HG02798 (cell line): ENCODE results near the gene AGXT.

Source experiments
- ATAC-seq: cut with Tn5 transposase; IDR thresholded peaks from one replicate; pipeline ENCODE4 v1.9.1; 2021; ENCODE audit warnings: mild to moderate bottlenecking; ENCODE audit not compliant: unreplicated experiment, poor library complexity

AGXT gene

DNA sequence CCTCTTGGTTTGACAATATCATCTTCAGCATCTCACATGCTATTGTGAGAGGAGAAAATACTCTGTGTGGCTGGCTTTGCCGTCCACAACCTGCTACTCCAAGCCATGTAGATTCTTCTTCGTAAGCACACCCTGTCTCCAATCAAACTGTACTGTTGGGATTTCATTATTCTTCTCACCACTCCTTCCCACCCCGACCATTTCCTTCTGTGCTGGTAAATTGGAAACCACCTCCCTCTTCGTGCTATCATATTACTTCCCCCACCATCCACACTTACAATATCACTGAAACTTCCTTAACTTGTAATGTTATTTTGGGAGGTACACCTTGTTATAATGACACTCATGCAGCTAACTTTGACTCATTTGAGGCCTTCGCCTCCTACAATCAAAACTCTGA lies 3.2 kb upstream of the AGXT start:
- ATAC-seq = no peak

DNA sequence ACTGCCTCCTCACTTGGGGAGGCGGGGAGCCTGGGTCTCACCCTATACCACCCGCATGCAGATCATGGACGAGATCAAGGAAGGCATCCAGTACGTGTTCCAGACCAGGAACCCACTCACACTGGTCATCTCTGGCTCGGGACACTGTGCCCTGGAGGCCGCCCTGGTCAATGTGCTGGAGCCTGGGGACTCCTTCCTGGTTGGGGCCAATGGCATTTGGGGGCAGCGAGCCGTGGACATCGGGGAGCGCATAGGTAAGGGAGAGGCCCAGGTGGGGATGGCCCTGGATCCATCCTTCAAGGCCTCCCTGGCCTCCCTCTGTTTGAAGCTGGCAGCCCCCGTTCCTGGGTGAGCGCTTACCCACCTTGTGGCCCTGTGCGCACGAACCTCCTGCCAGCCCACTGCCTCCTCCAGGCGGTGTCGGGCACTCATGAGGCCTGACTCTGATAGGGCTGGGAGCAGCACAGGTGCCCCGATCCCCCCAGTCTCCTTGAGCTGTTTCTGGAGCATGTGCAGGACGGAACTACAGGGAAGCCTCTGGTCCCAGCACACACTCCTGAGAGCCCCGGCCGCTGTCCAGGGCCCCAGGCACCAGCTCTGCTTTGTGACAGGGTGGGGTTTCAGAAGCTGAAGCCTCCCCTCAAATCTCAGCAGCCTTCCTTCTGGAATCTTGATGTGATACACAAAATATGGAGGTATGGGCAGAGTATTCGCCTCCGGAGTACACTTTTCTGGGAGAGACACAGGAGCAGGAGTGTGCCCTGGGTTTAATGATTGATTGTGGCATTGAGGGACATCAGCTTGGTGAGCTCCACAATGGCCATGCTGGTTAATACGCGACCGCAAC lies 708 bp downstream of the AGXT start:
- no peak for ATAC-seq

DNA sequence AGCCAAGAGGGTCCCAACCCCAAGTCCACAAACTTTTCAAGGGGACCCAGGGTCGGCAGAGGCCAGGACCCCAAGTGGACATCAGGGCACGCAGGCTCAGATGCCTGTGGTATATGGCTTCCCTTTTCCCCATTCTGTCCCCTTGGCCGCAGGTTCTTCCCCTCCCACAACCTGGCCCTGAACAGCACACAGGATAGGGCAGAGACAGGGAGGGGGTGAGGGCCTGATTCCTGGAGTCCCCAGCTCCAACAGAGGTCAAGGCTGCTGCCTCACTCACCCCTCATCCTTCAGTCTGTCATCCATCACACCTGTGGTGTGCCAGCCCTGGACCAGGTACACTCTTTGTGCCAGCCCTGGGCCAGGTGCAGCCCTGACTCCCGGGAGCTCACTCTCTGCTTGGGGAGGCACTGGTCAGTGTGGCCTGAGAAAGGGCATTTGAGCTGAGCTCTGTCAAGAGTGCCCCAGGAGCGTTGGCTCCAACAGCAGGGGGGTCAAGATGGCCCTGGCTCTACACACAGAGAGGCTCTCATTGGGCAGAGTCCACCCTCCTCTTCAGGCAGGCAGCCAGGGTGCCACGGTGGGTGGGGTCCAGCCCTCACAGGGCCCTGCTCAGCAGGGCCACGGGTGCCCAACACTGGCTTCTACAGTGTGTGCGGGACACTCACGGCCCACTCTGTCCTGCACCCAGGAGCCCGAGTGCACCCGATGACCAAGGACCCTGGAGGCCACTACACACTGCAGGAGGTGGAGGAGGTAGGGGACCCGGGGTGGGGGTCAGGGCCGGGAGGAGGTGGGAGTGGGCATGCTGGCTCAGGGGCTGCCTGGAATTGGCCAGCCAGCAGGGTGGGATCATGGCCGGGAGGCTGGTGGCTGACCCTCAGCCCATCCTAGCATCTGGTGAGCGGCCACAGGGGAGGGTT lies 1.6 kb downstream of the AGXT start:
- ATAC-seq = no peak

DNA sequence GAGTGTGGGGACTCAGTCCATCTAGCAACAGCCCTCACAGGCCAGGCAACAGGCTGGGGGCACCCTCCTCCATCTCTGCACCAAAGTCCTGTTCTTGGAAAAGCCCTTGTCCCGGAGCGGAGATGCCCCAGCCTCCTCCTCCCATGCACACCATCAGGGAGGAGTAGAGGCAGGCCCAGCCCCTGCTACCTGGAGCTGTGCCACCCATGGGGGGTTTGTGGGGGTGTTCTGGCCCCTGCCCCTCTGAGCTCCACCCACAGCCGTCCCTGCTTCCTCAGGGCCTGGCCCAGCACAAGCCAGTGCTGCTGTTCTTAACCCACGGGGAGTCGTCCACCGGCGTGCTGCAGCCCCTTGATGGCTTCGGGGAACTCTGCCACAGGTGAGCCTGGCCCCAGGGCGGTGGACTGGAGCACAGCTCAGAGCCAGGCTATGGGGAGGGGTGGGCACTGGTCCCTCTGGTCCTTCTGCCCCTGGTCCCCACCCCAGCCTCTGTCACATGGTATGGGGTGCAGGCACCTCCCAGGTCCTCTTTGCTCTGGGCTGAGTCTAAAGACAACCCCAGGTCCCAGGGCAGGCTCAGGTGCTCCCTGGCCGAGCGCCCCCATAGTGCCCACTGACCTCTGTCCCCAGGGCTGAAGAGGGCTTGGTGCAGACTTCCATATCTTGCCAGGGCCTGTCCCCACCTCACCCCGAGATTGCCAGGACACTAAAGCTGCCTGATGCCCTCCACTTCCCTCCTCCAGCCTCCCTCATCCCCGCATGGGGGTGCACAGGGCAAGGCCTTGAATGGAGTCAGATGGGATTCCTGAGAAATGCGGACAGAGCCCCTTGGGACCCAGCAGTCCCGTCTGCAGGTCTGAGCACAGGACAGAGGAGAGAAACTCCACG lies 2.7 kb downstream of the AGXT start:
- ATAC-seq = no peak

DNA sequence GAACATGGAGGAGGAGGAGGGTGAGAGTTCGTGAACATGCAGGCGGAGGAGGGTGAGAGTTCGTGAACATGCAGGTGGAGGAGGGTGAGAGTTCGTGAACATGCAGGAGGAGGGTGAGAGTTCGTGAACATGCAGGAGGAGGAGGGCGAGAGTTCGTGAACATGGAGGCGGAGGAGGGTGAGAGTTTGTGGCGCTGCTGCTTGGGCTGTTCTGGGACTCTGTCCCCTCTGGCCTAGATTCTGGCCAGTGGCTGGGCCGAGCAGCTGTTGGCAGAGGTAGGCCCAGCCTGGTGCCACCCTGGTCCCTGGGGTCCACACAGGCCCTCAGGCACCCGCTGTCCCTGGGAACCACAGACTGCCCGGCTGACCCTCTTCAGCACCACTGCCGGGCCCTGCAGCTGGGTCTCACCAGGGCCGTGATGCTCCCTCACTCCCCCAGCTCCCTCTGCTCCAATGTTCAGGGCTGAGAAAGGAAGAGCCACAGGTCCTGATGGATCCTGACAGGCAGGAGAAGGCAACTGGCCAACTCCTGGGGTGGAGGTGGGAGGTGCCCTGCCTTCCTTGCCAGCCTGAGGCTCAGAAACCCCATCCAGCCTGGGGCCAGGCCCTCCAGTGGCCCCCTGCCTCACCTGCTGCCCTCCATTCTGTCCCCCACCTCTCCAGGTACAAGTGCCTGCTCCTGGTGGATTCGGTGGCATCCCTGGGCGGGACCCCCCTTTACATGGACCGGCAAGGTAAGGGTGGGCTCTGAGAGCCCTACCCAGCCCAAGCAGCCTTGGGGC lies 3.9 kb downstream of the AGXT start:
- ATAC-seq = no peak

DNA sequence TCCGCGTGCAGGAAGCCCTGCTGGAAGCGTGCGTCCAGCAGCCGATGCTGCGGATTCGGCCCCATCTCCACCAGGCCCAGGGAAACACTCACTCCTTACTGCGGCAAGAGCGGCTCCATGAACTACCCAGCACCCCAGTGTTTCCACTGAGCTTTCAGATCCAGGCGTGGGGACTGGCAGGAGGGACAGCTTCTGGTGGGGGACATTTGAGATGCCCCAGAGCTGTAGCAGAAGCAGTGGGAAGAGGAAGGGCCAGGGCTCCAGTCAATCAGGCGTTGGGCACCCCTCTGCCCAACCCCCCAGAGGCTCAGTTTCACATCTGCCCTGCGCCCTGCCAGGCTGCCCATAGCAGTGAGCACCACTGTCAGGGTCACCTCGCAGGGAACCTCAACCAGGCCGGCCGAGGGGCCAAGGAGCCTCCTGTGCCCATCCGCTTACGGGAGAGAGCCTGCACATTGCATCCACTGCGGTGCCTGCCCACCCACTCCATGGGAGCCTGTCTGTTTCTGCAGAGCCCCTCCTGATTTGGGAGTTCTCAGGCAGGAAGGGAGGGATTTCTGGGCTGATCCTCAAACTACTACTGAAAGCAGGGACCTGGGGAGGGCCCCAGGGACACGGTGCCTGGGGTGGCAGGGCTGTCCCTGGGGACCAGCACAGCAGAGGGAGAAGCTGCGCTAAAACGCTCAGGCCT lies 4.6 kb downstream of the AGXT start:
- no peak for ATAC-seq

DNA sequence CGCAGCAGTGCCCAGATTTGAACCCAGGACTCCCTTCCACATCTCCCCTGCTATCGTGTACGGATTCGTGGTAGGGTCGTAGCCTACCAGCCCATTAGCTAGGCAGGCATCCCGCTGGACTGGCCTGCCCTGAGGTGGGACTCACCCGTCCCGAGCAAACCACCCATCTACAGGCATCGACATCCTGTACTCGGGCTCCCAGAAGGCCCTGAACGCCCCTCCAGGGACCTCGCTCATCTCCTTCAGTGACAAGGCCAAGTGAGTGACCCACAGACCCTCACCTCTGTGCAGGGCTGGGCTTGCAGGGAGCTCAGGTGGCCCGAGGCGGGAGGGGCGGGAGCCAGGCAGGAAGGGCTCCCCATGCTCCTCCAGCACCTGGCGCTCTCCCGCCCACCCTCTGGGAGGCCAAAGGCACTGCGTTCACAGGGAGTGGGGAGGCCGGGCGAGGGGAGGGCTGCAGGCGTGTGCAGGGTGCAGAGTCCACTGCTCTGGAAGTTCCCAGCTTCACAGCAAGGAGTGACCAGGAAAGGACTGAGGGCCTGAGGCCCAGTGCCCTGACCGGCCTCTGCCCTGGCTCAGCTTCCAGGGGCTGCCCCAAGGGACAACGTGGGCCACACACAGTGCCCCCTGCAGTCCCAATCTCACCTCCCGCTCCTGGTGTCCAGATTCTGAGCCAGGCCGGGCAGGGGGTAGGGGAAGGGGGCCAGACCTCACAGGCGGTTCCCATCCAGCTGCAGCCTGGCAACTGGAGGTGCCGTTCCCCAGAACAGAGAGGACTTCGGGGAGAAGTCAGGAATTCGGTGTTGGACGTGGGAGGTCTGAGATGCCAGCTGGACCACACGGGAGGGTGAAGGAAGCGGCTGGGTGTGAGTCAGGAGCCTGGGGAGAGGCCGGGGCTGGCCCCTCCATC lies 5.4 kb downstream of the AGXT start:
- ATAC-seq = no peak

DNA sequence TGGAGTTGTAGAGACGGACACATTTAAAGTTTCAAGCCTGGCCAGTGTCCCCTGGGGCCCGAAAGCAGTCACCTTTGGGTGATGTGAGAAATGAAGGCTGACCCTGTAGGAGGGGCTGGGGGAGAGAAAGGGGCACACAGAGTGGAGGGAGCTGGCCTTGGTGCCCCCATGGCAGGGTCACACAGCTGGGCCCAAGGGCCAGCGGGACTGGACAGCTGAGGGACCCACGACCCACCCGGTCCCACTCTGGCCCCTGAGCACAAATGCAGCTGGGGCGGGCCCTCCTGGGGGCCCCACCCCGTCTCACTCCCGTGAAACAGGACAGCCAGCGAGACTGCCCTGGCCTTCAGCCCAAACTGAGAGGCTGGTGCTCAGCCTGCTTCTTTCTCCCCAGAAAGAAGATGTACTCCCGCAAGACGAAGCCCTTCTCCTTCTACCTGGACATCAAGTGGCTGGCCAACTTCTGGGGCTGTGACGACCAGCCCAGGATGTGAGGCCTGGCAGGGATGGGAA lies 6.1 kb downstream of the AGXT start:
- ATAC-seq = no peak

DNA sequence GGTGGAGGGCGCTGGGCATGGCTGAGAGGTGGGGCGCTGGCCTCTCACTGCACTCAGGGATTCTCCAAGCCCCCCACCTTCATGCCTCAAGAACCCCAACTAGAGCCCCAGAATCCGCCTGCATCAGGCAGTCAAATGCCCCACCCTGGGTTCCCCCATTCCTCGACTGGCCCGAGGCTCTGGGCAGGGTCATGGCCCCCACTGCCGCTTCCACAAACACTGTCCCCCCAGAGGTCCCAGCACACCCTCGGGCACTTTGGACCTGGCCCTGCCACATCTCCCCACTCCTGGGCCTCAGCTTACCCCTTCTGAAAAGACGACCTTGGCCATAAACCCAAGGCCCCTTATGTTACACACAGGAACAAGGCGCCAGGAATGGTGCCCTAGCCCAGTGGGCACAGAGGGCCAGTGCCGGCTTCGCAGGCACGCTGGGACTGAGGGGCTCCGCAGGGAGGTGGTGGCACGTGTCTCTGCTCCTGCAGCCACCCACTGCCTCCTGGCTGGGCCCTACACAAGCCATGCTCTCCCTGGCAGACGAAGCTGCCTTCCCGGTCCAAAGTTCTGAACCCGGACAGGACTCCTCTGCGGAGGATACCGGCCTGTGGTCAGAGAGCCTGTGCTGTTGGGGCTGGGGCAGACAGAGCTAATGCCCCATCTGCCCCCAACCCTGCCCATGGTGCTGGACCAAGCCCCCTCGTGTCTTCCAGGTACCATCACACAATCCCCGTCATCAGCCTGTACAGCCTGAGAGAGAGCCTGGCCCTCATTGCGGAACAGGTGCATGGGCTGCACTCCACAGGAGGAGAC lies 6.8 kb downstream of the AGXT start:
- no peak for ATAC-seq

DNA sequence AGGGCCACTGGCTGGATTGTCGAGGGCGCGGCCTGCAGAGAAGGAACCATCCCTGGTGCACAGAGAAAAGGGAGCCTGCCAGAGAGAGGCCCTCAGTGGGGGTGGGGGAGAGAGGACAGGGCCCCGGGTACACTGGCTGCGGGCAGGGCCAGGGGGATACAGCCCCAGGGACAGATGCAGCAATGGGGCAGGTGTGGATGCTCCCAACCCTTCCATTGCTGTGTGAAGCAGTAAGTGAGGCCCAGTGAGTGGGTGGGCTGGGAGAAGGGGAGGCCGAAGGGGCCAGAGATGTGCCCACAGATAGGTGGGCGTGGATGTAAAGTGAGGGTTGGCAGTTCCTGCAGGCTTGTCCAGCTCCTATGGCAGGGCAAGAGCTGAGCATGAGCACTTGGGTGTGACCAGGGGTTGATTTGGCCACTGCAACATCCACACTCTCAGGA lies 7.4 kb downstream of the AGXT start:
- ATAC-seq = no peak

DNA sequence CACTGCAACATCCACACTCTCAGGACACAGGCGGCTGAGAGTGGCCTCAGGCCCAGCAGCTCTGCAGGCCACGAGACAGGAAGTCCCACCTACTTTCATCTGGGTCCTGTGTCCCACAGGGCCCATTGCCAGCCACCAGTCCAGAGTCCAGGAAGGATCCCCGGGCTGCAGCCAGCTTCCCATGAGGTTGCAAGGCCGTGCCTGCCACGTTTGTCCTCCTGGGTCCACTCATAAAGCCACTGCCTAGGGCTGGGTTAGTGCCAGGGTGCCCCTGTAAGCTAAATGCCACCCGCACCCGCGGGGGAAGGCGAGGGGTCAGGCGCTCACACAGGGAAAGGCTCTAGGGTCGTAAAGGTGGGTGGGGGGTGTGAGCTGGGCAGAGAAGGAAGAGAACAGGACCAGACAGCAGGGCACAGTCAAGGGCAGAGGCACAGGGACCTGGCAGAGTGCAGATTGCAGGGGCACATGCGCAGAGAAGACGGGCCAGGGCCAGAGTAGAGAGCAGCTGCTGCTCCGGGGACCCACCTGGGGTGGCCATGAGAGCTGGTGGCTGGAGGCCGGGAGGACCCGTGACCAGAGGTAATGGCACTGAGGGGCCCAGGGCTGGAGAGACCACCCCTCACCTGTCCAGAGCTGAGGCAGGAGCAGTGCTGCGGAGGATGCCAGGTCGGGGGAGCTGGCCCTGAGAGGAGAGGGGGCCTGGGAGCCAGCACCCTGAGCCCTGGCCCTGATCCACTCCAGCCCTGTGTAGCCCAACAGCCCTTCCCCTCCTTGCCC lies 8.0 kb downstream of the AGXT start:
- ATAC-seq = no peak

DNA sequence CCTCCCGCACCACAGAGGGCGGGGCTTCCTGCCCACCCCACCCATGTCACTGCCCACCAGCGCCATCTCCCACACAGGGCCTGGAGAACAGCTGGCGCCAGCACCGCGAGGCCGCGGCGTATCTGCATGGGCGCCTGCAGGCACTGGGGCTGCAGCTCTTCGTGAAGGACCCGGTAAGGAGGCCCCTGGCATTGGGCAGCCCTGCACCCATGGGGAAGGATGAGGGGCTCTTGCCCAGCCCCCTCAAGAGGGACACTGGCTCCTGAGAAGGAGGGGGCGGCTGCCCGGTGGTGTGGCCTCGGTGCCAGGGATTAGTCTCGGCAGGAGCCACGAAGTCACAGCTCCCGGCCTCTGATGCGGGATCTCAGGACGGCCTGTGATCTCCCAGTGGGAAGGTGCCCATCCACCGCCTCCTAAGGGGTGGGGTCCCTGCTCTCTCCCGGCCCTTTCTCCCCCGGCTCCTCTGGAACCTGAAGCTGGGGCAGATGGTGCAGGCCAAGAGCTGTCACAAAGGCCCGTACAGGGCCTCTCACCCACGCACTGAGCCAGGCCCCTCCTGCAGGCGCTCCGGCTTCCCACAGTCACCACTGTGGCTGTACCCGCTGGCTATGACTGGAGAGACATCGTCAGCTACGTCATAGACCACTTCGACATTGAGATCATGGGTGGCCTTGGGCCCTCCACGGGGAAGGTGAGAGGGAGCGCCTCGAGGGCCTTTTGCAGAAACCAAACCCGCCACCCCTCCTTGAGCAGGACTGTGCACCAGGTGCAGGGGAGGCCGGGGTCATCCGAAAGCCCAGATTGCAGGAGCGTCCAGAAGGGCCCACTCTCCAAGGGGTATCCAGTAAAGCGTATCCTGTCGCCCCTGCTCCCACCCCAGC lies 9.1 kb downstream of the AGXT start:
- ATAC-seq = no peak

DNA sequence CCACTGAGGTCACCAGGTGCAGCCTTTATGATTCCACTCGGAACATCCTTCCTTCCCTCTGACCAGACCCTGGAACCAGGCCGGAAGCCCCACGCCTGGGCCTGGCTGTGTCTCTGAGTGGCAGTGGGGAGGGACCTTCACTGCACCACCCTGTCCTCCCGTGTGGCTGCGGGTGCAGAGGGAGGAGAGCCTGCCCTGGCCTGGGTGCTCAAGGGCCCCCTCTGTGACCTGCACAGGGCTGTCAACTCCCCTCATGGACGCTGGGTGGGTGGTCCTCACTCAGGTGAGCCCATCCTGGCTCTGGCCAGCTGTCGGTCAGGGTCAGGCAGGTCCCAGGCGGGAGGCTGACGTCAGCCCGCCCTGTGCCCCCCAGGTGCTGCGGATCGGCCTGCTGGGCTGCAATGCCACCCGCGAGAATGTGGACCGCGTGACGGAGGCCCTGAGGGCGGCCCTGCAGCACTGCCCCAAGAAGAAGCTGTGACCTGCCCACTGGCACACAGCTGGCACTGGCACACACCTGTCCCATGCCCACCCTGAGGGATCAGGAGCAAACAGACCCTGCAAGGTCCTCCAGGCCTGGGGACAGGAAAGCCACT lies 9.8 kb downstream of the AGXT start:
- ATAC-seq = no peak

DNA sequence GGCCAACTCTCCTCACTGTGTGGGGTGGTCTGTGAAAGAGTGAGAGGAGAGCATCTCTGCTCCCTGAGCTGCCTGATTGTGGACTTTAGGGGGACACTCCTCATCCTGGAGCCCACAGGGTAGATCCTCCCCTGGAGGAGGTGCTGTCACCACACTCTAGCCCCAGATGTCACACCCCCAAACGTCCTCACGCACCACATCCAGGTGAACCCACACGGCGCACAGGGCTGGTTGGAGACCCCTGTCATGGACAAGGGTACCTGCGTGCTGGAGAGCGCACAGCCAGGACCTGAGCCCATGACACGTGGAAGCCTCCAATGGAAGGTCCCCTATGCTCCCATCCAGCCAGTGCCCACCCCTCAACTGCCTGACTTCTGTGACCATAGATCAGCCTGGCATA lies 10.5 kb downstream of the AGXT start:
- ATAC-seq = no peak

DNA sequence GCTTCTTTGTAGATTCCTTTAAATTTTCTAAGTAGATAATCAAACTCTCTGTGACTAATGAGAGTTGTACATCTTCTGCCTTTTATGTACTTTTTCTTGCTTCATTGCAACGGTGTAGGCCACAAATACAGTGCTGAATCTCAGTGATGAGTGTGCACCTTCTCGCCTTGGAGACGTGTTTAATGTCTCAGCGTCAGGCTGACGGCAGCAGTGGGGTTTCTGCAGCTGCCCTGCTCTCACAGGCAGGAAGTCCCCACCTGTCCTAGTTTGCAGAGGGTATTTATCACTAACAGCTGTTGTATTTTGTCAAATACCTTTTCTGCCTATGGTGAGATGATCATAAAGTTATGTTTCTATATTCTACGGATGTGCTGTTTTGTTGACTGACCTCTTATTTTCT lies 13.3 kb downstream of the AGXT start:
- ATAC-seq = no peak
